Measurements from ENCODE around the gene MBD6. TPM values are rescaled to one million over a fixed set of nuclear protein-coding genes. Genes with fewer than 3 reads are reported as not detected.

Gene MBD6
- total and polyA plus RNA-seq, 2 of the 4 experiments (the other 2 are of a cell fraction), result 0.90 to 9.3 TPM

DNA sequence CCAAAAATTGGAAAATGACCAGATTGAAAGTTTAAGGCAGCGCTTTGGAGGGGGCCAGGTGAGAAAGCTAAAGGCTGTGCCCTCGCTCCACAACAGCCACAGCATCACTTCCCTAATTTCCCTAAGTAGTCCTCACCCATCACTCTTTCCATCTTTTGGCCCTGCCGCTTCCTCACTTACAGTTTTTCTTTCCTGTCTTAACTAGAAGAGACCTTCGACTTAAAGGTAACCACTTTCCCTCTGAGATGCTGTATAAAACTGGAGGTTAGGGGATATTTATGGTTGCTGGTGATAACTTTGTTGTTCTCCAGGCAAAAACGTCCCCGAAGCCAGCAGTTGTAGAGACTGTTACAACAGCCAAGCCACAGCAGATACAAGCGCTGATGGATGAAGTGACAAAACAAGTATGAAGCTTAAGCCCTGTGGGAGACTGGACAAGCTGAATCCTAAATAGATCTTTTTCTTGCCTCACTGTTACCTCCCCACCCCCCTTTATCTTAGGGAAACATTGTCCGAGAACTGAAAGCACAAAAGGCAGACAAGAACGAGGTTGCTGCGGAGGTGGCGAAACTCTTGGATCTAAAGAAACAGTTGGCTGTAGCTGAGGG lies 6.6 kb upstream of the MBD6 start:
- ChIA-PET POLR2A (ENCODE audit: unreplicated experiment) (no interaction called here), CTCF (no interaction called here)
- Histone ChIP-seq H3K18ac (ENCODE audit: low read depth, low read length) (no peak overlapping the region), H2AK5ac (ENCODE audit: low read depth, low read length) (no peak overlapping the region; the same call in 1 of the 2 replicates), H3K9ac (ENCODE audit: low read depth, low read length) (no peak overlapping the region), H2AFZ (replicated peaks; ENCODE audit: low read length, poor library complexity) (no peak overlapping the region), H3K4me2 (ENCODE audit: low read depth, low read length) (no peak overlapping the region), H4K20me1 (ENCODE audit: insufficient read depth, low read length) (peaks cover 86% of the 10 kb centered on the region), H4K8ac (ENCODE audit: low read depth in 2 of 2, low read length in 2 of 2) (no peak overlapping the region), H4K5ac (ENCODE audit: low read depth, low read length) (no peak overlapping the region), H3K36me3 (ENCODE audit: control insufficient read depth, insufficient read depth, low read length) (peaks cover 65% of the 10 kb centered on the region), H3K27me3 (ENCODE audit: control insufficient read depth, insufficient read depth, low read length) (no peaks in the 10 kb centered on the region), H3K27ac (ENCODE audit: insufficient read depth, low read length) (no peak overlapping the region), H2BK5ac (ENCODE audit: low read depth, low read length, poor library complexity, severe bottlenecking) (no peak overlapping the region), H2BK20ac (ENCODE audit: low read depth, low read length) (no peak overlapping the region), H3K4ac (ENCODE audit: low read depth, low read length) (no peak overlapping the region), H3K56ac (ENCODE audit: extremely low read depth, insufficient read depth, low read length) (no peak overlapping the region; the same call in 1 of the 2 replicates), H3K79me1 (ENCODE audit: low read depth in 1 of 2, low read length in 2 of 2) (peaks cover 21 to 76% of the 10 kb centered on the region in 2 experiments), H2BK15ac (ENCODE audit: low read depth, low read length) (no peak overlapping the region), H2AK9ac (replicated peaks; ENCODE audit: low read depth, low read length, poor library complexity) (no peak overlapping the region), H3K23ac (ENCODE audit: low read depth, low read length) (no peak overlapping the region), H3K4me1 (ENCODE audit: control insufficient read depth, insufficient read depth, low read length) (peaks cover 3% of the 10 kb centered on the region), H2BK120ac (ENCODE audit: low read depth, low read length) (no peak overlapping the region), H3K9me1 (ENCODE audit: insufficient read depth, low read length) (peaks cover 3% of the 10 kb centered on the region; the same call in 1 of the 2 replicates), H3K9me3 (ENCODE audit: control insufficient read depth, insufficient read depth, low read length) (no peaks in the 10 kb centered on the region), H4K91ac (ENCODE audit: insufficient read depth, low read depth, low read length) (no peak overlapping the region), H3K4me3 (ENCODE audit: insufficient read depth, low read depth, low read length) (no peak overlapping the region), H3K14ac (replicated peaks; ENCODE audit: low read depth, low read length) (no peak overlapping the region)
- DNase-seq (peak; percentile 23), ATAC-seq (ENCODE audit: low read depth) (no peak)
- no peak for TF ChIP-seq FOS (IDR thresholded peaks at IDR 0.05; ENCODE audit: low read depth, low read length)
- no peak for TF ChIP-seq USF2 (IDR thresholded peaks at IDR 0.05; ENCODE audit: low read depth, low read length)
- no peak for TF ChIP-seq NFE2L2 (IDR thresholded peaks at IDR 0.05; ENCODE audit: low read depth, low read length)
- no peak for TF ChIP-seq ELK1 (IDR thresholded peaks at IDR 0.05; ENCODE audit: borderline replicate concordance, low read depth, low read length)
- TF ChIP-seq MAFK (IDR thresholded peaks at IDR 0.05; ENCODE audit: low read depth, low read length), result no peak
- TF ChIP-seq BHLHE40 (IDR thresholded peaks at IDR 0.05; ENCODE audit: low read depth, low read length), result no peak
- no peak for TF ChIP-seq RFX5 (IDR thresholded peaks at IDR 0.05; ENCODE audit: low read depth, low read length)
- TF ChIP-seq SMC3 (IDR thresholded peaks at IDR 0.05; ENCODE audit: low read depth, low read length), result no peak
- no peak for TF ChIP-seq MXI1 (IDR thresholded peaks at IDR 0.05; ENCODE audit: borderline replicate concordance, low read depth, low read length)
- dilution Hi-C loops (cut with HindIII; ENCODE audit: low sequenced_read_pairs, unreplicated experiment), result no loop called here
- intact Hi-C loops (cut with micrococcal nuclease), result no loop called here
- BruUV-seq (replicated peaks), result no TSS peak
- in situ Hi-C loops (cut with MboI; ENCODE audit: low sequenced_read_pairs), result no loop called here
- WGBS, 2 experiments (ENCODE audit: extremely low coverage in 2 of 2, insufficient read length in 1 of 2), result 100% methylated on average over 1 of the region's 11 CpGs; no CpG with 5 or more reads in 1 of the 2 experiments
